GM19455 (cell line): Measurements from ENCODE around the gene TMED7.
A peak's percentile ranks its signal among the peaks of the same experiment; 100 is the strongest.

Experiments used
- ATAC-seq: cut with Tn5 transposase; IDR thresholded peaks from one replicate; pipeline ENCODE4 v1.9.1; 2021; ENCODE audit not compliant: unreplicated experiment

The TMED7 gene

DNA sequence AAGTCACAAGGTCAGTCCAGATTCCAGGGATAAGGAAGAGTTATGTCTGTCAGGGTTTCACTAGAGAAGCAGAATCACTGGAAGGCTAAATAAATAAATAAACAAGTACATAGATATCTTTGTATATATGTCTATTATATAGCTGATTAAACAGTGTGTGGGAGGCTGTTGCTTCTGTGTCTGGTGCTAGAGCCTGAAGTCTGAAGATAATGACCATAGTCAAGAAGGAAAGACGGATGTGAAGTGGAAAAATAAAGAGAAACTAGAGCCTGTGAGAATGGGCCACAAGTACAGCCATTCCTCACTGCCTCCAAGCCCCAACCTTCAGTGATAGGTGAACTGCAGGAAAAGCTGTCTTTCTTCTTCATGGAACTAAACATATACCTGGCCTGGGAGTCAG is 4.1 kb upstream of the TMED7 start:
- no peak for ATAC-seq

DNA sequence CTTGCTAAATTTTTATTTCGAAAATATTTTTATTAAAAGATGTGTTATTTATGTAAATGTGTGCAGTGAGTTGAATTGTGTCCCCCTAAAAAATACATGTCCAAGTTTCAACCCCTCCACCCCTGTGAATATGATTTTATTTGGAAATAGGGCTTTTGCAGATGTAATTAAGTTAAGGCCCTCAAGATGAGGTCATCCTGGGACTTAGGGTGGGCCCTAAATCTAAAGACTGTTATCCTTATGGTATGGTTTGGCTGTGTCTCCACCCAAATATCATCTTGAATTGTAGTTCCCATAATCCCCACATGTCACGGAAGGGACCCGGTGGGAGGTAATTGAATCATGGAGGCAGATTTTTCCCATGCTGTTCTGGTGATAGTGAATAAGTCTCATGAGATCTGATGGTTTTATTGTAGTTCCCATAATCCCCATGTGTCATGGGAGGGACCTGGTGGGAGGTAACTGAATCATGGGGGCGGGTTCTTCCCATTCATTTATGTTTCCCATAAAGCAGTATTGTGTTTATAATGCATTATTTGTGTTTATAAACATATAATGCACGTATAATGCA is 1.5 kb upstream of the TMED7 start:
- no peak for ATAC-seq

DNA sequence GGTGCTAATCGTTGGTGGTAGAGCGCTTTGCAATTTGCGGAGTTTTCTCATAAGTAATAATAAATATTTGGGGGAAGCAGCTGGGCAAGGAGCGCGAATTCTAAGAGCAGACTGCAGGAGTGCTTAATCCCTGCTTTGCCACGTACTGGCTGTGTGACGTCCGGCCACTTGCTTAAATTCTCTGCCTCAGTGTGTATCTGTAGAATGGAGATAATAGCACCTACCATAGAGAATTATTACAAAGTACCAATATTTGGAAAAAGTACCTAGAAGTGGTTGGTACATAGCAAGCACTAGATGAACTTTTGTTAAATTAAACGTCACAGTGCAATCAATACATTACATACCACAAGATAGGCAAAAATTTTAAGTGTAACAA is 598 bp upstream of the TMED7 start:
- ATAC-seq: peak; percentile 40

DNA sequence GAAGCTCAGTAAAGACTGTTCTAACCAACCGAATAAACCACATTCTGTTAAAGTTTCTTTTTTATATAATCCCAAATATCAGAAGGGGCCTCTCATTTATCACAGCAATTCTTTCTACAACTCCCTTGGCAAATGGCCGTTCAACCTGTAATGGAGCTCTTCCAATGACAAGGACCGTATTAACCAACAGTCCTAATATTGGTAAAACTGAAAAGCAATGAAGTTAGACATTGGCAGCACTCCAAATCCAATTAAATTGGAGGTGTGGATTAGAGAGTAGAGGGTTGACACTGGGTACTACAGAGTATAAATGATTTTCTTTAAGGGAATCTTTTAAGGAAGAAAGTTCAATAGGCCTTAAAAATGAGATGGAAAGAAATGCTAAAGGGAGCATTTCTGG is 842 bp downstream of the TMED7 start:
- no peak for ATAC-seq

DNA sequence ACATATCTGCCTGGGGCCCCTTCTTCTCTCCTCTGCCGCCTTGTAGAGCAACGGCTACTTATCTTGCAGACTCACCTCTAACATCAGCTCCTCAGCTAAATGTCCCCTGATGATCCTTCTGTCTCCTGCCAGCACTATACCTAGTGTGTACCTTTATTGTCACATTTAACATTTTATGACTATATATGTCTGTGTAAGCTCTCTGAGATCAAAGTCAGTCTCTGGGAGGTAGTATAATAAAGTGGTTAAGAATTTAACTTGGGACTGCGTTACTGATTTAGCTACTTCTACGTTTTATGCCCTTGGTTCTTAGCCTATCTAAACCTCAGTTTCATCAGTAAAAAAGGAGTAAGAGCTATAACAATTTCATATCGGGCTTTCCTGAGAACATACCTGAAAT is 2.2 kb downstream of the TMED7 start:
- ATAC-seq: no peak

DNA sequence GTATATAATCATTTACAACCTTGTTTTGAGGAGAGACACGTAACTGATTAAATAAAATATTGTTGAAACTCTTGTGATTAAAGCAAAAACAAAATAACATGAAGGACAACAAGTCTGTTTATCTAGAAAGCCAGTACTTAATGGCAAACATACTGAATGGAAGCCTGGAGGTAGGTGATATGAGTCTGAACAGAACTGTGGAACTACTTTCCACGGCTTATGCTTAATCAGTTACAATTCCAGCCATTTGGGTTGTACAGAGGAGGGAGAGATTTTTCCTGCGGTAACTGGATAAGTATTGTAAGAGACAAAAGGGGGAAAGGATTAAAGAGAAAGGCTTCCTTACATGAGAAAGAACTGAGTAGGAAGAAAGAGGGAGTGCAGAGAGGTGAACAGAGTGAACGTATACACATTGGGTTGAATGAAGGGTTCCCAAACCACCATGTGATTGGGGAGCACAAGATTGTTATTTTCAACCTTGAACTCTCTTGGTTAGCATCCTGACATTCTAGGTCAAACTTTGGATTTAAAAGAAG is 4.4 kb downstream of the TMED7 start:
- ATAC-seq: no peak

DNA sequence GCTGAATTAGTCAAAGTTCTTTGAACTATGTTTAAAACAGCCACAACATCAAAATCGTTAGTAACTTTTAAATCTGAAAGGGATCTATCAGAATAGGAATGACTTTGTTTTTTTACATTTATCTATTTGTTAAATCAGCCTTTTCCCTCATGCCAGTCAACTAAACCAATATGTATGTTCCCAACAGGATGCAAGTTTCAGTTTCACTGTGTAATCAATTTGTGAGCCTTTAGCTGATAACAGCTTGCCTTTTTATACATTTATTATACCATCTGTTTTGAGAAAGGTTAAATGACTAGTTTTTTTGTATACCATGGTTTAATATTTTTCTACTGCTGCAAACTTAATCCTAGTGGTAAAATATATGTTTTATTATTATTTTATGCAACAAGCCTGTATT is 8.9 kb downstream of the TMED7 start:
- ATAC-seq: no peak

DNA sequence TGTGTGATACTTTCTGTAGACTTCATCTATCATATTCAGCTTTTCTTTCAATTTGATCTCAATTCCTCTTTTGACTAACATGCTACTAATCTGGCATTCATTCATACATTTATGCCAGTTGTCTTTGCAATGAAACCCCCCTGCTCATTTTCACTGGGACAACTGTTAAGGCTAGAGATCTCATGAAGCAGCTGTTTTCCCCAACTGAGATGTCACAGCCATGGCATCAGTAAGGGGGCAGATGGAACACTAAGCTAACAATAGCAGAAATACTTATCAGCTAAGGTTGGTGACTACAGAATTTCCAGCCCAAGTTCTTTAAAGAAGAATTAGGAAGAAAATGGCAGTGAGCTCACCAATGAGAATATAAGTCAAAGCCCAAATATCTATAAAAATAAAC is 9.4 kb downstream of the TMED7 start:
- ATAC-seq: no peak

DNA sequence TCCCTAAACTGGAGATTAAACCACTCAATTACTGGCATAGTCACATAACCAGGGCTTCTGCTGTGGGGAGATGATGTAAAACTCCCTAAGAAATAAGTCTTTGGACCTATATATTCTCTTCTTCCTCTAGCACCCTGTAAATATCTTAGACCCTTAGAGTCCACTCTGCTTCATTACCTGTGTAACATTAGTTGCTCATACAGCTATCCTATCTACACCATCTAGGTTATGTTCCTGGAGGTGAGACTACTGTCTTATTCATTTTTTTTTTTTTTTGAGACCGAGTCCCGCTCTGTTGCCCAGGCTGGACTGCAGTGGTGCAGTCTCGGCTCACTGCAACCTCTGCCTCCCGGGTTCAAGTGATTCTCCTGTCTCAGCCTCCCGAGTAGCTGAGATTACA is 14.0 kb downstream of the TMED7 start:
- no peak for ATAC-seq

DNA sequence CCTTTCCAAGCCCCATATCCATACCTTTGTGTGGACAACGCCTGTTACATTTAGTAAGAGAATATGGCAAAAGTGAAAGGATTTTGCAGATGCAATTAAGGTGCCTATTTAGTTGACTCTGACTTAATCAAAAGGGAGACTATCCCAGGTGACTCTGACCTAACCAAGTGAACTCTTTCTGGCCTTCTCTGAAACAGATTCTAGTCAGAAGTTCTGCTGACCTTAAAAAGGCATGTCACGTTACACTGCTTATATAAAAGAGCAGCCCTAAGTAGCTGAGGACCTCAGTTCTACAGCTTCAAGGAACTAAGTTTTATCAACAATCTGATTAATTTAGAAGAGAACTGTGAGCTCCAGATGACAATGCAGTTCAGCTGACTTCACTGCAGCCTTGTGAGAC is 17.9 kb downstream of the TMED7 start:
- no peak for ATAC-seq

DNA sequence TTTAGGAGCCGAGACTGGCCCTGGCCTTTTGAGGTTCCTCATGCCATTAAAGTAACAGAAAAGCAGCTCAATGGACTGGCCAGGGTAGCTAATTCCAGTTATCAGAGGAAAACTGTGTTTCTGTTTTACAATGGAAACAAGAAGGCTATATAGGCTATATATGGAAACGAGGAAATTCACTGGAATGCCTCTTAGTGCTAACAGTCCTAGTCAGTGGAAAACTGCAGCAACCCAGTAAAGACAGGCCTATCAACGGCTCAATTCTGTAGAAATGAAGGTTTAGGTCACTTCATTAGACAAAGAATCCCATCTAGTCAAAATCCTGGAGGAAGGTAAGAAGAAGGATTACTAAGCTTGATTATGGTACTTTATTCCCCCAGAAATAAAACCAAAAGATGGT is 20.4 kb downstream of the TMED7 start:
- ATAC-seq: no peak

DNA sequence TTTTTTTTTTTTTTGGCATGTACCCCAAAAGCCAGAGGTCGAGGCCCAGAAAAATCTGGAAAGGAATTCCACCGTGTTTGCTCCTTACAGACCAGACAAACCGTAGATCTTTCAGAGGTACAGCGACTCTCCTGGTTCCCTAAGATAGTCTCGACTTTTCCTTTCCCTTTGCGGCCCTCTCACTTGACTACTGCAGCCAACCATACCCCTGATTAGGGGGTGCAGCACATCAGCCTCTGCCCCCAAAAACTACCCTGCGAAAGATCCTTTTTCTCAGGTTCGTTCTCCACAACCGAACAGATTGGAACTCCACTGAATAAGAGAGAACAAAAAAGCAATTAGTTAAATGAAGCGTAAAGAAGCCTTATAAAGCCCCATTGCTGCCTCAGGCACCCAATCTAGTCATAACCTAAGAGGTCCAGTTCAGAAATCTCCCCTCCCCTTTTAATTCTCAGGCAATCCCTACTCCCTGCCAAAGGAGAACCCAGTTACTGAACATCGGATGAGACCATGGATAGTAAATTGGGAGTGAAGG is 23.2 kb downstream of the TMED7 start:
- peak; percentile 15 for ATAC-seq

DNA sequence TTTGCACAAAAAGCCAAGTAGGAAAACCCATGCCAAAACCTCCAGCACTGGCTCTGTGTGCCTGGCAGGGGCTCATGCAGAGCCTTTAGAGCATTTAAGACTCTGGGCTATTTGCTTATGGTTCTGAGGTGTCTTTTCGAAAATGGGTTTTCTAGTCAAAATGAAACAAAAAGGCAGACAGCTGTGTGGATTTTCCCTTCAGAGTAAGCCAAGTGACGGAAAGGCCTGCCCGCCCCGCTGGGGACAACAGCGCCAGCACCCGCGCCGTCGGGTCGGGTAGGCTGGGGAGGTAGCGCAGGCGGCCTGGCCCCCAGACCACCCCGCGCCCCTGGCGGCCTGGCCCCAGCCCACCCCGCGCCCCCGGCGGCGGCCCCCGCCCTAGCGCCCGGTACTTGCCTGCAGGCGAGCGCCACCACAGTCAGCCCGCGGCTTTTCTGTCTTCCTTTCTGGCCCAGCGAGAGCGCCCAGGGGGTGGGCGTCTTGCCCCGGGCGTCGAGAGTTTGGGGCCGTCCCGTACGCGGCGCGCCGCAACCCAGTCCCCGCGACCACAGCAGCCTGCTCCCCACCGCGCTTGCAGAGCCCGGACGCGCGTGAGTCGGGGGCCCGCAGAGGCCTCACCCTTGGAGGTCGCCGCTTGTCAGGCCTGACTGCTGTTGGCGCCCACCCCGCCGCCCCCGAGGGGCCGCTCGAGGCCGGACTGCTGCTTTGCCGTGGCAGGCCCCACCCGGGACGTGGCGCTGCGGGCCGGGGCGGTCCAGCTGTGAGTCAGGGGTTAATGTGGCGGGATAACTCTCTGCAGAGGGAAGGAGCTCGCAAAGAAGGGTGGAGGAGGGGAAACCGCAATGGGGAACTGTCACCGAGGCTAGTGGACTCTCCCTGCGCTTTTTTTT is 23.9 kb downstream of the TMED7 start, which contains the start of gene TICAM2:
TSS of gene TICAM2 (minus strand) at position 779 of the 890 bp plus-strand sequence. CDS start 21,223 bp downstream, outside the sequence.
- ATAC-seq: peak; percentile 73

DNA sequence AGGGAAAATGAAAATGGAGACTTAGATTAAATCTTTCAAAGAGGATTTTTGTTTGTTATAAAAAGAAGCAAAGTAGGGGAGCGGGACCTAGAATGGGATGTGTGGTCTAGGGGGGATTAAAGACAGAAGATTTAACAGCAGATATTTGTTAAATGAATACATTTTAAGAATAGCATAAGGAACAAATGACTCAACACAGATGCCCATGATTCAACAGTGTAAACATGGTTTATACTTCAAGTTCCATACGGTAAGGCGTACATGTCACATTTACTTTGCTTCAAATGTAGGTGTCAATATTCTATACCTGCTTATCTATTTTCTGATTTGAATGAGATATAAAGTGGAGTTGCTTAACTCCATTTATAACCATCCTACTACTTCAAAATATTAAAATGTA is 25.1 kb downstream of the TMED7 start:
- ATAC-seq: no peak

DNA sequence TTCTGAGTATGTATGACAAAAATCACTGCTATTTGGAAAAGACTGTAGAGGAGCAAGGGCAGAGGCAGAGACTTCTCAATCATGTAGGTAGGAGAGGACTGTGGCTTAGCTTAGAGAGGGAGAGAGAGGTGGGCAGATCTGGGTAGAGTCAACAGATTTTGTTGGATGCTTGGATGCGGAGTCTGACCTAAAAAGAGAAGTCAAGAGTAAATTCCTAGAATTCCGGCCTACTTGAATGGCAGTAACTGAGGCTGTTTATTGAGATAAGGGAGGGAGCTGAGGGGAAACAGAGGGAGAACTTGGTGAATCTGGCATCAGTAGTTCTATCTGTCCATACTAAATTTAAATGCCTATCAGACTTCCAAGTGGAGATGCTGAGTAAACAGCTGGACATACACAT is 25.9 kb downstream of the TMED7 start:
- ATAC-seq: no peak

DNA sequence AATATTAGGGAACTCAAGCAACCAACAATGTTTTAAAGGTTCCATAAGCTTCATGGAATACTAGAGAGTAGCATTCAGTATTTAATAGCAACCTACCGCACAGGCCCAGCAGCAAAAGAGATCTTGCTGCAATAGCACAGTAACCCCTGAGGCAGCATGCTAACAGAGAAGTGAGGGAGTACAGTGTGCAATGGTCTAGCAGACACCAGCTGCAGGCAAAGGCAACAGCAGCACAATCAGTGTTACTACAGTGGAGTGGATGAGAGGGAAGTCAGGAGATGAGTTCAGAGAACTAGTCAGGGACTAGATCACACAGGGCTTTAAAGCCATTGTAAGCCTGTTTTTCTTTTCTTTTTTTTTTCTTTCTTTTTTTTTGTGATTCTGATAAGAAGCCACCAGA is 26.3 kb downstream of the TMED7 start:
- ATAC-seq: peak; percentile 35

DNA sequence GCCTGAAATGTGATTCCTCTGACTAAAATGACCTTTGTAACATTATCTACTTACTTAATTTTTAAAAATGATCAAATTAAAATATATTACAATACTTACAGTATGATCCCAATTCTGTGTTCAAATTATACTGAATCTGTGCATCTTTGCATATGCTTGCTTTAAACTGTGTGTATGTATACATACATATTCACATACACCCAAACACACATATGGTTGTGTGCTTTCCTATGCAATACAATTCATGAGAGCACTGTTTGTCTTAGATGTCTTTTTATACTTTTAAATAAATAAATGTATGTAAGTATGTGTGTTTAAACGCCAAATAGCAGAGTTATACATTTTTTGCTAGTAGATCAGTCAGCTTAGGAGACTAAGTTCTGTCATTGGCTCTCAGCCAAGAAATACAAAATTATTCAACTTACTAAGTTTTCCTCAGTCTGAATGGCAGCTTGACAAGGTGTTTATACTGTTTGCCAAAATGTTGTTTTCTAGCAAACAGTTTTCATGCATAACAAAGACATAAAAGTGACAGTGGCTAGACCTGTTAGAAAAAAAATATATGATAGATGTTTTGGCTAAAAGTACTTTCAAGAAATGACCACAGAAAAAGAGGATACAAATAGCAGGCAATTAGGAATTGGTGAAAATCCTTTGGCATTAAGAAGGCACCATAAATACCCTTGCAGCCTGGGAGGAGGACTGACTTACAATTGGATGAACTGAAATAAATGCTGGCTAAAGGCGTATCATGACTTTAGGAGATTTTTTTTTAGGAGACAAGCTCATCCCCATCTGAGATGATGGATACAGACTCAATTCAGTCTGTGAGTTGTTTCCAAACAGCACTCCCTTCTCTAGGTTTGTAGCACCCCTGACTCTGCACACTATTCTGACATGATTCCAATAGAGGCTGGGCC is 31.4 kb downstream of the TMED7 start:
- no peak for ATAC-seq

DNA sequence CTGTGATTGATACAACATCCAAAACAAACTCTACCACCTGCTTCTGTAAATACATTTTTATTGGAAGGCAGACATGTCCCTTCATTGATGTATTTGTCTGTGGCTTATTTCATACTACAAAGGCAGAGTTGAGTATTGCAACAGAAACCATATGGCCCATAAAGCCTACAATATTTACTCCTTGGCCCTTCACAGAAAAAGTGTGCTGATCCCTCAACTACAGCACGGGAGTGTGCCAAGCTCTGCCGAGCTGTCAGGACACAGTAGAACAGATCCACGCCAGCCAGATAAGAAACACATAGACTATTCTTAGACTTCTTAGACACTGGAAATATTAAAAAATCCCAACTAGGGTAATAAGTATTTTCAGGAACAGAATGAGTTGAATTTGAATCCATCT is 36.8 kb downstream of the TMED7 start:
- ATAC-seq: no peak

DNA sequence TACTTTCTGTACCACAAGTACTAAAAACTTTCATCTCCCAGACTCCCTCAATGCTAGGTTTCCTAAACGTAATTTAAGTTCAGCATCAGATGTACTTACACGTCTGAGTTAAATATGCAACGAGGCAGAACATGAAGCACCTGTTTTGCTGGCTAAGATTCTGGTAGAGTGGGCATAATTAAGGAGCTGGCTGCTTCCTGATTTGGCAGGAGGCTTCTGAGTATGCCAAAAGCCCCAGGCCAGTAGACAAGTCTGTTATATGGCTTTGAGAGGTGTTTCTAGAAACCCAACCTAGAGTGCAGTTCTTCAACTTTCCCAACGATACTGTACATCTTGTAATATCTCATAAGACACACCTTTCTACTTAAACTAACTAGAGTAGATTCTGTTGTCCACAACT is 37.2 kb downstream of the TMED7 start:
- ATAC-seq: no peak

DNA sequence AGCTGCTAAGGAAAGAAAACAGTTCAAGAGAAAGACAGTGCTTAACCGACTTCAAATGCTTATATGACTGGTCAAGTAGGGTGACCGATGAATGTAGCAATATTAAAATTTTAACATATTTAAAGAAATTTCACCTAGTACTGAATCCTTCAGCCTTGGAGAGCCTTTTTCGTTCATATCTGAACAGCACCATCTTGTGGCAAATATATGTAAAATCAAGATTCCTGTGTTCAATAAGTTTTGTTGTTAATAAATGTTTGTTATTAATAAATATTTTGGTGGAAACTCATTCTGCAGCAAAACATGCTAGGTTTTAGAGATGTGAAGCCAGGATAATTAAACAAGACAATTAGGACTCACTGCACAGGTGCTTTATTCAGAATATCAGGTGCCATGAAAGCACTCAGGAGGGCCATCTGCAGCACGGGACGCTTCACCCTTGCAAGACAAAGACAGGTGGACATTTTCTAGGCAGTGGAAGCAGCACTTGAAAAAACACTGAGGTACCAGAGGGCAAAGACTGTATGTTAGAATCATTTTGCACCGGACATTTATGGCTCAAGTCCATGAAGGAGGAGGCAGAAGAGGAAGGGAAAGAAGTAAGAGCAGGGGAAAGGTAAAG is 39.2 kb downstream of the TMED7 start:
- no peak for ATAC-seq

DNA sequence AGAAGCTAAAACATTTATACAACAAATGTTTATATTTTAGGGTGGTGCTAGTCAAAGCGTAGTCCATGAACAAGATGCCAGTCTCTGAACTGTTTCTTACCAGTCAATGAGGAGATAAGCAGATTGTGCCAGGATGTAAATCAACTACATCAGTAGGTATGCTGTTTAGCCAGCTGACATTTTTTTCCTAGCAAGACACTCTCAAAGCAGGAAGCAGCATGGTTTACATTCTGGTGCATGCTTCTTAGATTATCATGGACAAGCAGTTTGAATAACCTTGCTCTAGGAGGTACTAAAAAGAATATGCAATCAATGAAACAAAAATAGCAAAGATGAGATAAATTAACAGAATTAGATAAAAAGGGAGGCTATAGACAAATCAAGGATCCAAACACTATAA is 40.6 kb downstream of the TMED7 start:
- no peak for ATAC-seq
